Ishikawa (cell line): ENCODE results near the gene LMAN2L.

Source experiments
- CEBPB ChIP-seq: IDR thresholded peaks from 2 replicates; pipeline ENCODE4 v1.6.1; 2012
- CREB1 ChIP-seq: IDR thresholded peaks from 2 replicates; pipeline ENCODE4 v1.6.1; 2012; ENCODE audit warnings: low read depth
- EGR1 ChIP-seq: IDR thresholded peaks from 2 replicates; pipeline ENCODE4 v1.6.1; 2012
- EP300 ChIP-seq: IDR thresholded peaks from 2 replicates; pipeline ENCODE4 v1.6.1; 2012; ENCODE audit warnings: borderline replicate concordance
- FOXM1 ChIP-seq: IDR thresholded peaks from 2 replicates; pipeline ENCODE4 v1.6.1; 2012; ENCODE audit warnings: low read depth, borderline replicate concordance
- NFIC ChIP-seq: IDR thresholded peaks from 2 replicates; pipeline ENCODE4 v1.6.1; 2012
- RAD21 ChIP-seq: IDR thresholded peaks from 2 replicates; pipeline ENCODE4 v1.6.1; 2012; ENCODE audit warnings: low read depth
- TAF1 ChIP-seq: IDR thresholded peaks from 2 replicates; pipeline ENCODE4 v1.6.1; 2012; ENCODE audit warnings: low read depth, mild to moderate bottlenecking
- TCF12 ChIP-seq: IDR thresholded peaks from 2 replicates; pipeline ENCODE4 v1.6.1; 2012; ENCODE audit warnings: low read depth
- TEAD4 ChIP-seq: IDR thresholded peaks from 2 replicates; pipeline ENCODE4 v1.6.1; 2012
- YY1 ChIP-seq: IDR thresholded peaks from 2 replicates; pipeline ENCODE4 v1.6.1; 2012; ENCODE audit warnings: low read depth
- ZBTB7A ChIP-seq: IDR thresholded peaks from 2 replicates; pipeline ENCODE4 v1.6.1; 2012; ENCODE audit warnings: low read depth
- TF ChIP-seq, protein P1 (sequence below): IDR thresholded peaks from 2 replicates; pipeline ENCODE4 v1.6.1; 2012; ENCODE audit warnings: low read depth, mild to moderate bottlenecking
- TF ChIP-seq, protein P2 (sequence below): IDR thresholded peaks from 2 replicates; pipeline ENCODE4 v1.6.1; 2012
- TF ChIP-seq, protein P3 (sequence below): IDR thresholded peaks from 2 replicates; pipeline ENCODE4 v1.6.1; 2012

LMAN2L gene

DNA sequence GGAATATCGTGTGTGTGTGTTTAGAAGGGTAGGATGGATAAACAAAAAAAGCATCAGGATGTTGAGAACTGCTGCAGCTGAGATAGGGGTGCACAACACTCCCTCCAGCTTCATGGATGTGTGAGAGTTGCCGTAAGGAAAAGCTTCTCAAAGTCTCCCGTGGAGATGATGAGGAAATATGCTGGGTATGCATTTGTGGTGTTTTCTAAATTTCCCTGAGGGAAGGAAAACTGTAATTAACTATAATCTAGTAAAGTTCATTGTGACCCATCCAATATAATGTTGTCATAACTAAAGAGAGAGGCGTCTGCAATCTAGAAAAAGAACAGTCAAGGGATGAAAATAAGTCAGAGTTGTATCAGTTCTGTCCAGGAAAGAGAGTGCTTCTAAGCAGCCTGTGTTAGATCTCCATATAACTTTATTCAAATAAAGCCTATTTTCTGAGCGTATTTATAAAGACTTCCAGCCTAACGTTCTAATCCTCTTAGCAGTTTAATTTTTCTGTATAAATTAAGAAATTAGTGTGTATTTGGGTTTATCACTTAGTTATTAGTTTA lies 7.3 kb upstream of the LMAN2L start:
- TF ChIP-seq TAF1 (no peak), FOXM1 (no peak), EP300 (no peak), TEAD4 (no peak)
- TF ChIP-seq, protein P1, sequence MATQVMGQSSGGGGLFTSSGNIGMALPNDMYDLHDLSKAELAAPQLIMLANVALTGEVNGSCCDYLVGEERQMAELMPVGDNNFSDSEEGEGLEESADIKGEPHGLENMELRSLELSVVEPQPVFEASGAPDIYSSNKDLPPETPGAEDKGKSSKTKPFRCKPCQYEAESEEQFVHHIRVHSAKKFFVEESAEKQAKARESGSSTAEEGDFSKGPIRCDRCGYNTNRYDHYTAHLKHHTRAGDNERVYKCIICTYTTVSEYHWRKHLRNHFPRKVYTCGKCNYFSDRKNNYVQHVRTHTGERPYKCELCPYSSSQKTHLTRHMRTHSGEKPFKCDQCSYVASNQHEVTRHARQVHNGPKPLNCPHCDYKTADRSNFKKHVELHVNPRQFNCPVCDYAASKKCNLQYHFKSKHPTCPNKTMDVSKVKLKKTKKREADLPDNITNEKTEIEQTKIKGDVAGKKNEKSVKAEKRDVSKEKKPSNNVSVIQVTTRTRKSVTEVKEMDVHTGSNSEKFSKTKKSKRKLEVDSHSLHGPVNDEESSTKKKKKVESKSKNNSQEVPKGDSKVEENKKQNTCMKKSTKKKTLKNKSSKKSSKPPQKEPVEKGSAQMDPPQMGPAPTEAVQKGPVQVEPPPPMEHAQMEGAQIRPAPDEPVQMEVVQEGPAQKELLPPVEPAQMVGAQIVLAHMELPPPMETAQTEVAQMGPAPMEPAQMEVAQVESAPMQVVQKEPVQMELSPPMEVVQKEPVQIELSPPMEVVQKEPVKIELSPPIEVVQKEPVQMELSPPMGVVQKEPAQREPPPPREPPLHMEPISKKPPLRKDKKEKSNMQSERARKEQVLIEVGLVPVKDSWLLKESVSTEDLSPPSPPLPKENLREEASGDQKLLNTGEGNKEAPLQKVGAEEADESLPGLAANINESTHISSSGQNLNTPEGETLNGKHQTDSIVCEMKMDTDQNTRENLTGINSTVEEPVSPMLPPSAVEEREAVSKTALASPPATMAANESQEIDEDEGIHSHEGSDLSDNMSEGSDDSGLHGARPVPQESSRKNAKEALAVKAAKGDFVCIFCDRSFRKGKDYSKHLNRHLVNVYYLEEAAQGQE, result no peak

DNA sequence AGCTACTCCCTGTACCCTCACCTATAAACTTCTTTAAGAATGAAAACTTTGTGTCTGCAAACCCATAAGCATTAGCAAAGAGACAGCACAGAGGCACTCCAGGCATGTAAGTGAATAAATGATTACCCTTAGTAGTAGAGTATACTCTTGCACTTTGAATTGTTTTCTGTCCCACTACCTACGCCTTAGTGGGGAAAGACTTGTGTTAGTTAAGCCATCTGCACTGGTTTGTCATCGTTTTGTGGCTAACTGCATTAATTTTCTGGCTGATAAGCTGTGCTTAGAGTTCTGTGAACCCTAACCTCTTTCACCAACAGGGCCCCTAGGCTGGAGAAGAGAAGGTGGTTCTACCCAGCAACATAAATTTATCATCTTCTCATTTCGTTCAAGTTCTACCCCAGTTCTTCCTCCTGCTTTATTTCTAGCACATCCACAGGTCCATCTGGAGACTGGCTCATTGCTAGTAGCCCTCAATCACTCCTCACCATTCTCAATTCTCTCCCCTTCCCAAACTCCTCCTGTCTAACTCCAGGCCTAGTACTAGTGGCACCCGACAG lies 710 bp downstream of the LMAN2L start:
- TF ChIP-seq TAF1 (no peak), NFIC (no peak), EP300 (no peak)
- TF ChIP-seq, protein P1, result no peak

DNA sequence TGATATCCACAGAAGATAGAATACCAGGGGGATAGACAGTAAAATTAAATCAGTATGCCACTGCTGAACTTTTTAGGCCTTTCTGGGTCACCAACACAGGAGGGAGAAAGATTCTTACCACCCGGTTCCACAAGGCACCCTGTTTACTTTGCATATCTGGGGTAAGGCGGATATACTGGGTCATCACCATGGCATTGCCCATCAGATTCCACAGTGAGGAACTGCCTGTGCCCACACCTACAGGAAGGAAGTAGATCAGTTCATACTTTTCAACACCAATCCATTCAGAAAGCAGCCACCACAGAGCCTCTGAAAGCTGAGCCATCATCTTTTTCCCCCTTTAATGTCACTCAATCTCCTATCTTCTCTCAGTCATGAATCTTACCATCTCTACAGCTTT lies 2.0 kb downstream of the LMAN2L start:
- no peak for TF ChIP-seq TAF1
- no peak for TF ChIP-seq ZBTB7A
- TF ChIP-seq EP300, result no peak

DNA sequence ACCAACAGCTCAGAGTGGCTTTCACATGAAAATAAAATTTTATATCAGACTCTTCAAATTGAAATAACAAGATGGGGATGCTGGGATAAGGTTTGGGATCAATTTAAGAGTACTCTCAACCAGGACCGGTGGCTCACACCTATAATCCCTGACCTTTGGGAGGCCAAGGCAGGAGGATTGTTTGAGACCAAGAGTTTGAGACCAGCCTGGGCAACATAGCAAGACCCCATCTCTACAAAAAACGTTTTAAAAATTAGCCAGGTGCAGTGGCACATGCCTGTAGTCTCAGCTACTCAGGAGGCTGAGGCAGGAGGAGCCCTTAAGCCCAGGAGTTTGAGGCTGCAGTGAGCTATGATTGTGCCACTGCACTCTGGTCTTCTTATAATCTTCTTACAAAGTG lies 2.6 kb downstream of the LMAN2L start:
- TF ChIP-seq, protein P2, sequence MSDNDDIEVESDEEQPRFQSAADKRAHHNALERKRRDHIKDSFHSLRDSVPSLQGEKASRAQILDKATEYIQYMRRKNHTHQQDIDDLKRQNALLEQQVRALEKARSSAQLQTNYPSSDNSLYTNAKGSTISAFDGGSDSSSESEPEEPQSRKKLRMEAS, result no peak
- TF ChIP-seq TCF12 (no peak), YY1 (no peak), TAF1 (no peak), EGR1 (no peak), ZBTB7A (no peak)
- TF ChIP-seq, protein P3, sequence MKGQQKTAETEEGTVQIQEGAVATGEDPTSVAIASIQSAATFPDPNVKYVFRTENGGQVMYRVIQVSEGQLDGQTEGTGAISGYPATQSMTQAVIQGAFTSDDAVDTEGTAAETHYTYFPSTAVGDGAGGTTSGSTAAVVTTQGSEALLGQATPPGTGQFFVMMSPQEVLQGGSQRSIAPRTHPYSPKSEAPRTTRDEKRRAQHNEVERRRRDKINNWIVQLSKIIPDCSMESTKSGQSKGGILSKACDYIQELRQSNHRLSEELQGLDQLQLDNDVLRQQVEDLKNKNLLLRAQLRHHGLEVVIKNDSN, result no peak

DNA sequence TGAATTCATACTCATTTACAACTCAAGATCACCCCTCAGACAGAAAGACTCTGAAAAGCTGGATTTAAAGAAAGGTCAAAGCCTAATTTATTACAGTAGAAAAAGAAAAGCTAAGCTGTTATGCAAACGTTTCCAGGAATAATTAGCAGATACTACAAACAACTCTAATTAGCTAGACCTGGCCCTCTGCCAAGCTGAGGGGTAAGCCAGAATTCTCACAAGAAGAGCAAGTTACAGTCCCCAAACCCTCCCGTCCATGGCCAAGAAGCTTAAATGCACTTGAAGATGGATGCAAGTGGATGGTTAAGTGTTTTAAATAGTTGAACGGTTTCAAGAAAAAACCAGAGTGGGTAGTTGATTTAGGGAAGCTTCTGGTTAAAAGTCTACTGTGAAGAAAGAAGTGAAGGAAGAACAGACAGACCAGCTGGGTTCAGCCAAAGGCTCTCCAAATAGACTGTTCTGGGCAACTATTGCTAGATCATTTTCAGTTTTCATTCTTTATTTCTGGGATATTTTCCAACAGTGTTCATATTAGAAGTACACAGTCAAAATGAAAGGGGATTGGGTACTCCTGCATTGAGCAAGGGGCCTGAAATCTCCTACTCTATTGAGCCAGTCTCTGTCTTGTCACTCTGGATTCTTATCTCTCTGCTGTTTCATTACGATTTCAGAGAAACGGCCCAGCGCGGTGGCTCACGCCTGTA lies 4.8 kb downstream of the LMAN2L start:
- no peak for TF ChIP-seq EP300
- TF ChIP-seq, protein P3, result no peak
- no peak for TF ChIP-seq NFIC
- no peak for TF ChIP-seq CEBPB
- no peak for TF ChIP-seq RAD21
- no peak for TF ChIP-seq CREB1
- TF ChIP-seq TAF1, result no peak
- TF ChIP-seq, protein P1, result no peak
- TF ChIP-seq, protein P2, result no peak
- no peak for TF ChIP-seq YY1
- no peak for TF ChIP-seq ZBTB7A
- no peak for TF ChIP-seq TCF12
- TF ChIP-seq TEAD4, result no peak
